Ovary (tissue), 9 donors: Measurements from ENCODE around the gene ZNF263. TPM values are rescaled to one million over a fixed set of nuclear protein-coding genes. Genes with fewer than 3 reads are reported as not detected.

Source experiments
- DNase-seq, 5 donors: peaks; one replicate each; pipeline ENCODE4 v3.0.0-alpha.2; 2019 to 2020
- H3K27ac ChIP-seq, 2 donors: fragments of 200-600 bp; one replicate each; pipeline versions ENCODE4 v1.5.1 to v1.8.0; 2019 to 2022
- H3K27me3 ChIP-seq: fragments of 200-600 bp; one replicate; pipeline ENCODE4 v1.8.0; 2022
- H3K36me3 ChIP-seq: fragments of 200-600 bp; sonication (generic); one replicate; pipeline ENCODE4 v1.5.1; 2019
- H3K4me1 ChIP-seq: one replicate; pipeline ENCODE4 v1.8.1; 2013; ENCODE audit warnings: mild to moderate bottlenecking, moderate library complexity; ENCODE audit not compliant: insufficient read depth
- H3K4me3 ChIP-seq: fragments of 200-600 bp; sonication (generic); one replicate; pipeline ENCODE4 v1.5.1; 2017
- H3K9me3 ChIP-seq, 2 donors: fragments of 200-600 bp in 1 of 2; sonication (generic) in 1 of 2; one replicate each; pipeline versions ENCODE4 v1.5.1 to v1.8.1; 2013 to 2019; ENCODE audit warnings: mild to moderate bottlenecking in 1 of 2, moderate library complexity in 1 of 2
- CTCF ChIP-seq, 3 donors: fragments of 450-650 bp in 2 of 3; fragments of 200-600 bp in 1 of 3; IDR thresholded peaks; one replicate each; pipeline versions ENCODE4 v1.5.1 to v1.8.0; 2016 to 2022; ENCODE audit warnings: antibody characterized with exemption in 3 of 3, mild to moderate bottlenecking in 1 of 3
- EP300 ChIP-seq: sonication (generic); formaldehyde crosslinking; IDR thresholded peaks from one replicate; pipeline ENCODE4 v1.6.1; 2017; ENCODE audit warnings: antibody characterized with exemption
- POLR2A ChIP-seq: fragments of 450-650 bp; IDR thresholded peaks from one replicate; pipeline ENCODE4 v1.6.1; 2017; ENCODE audit warnings: antibody characterized with exemption, mild to moderate bottlenecking, moderate library complexity
- WGBS, 3 donors: extraction: QIAGEN DNeasy Blood & Tissue Kit in 1 of 3; methylation state at CpG; one replicate each; pipeline versions ENCODE4 v1.1.5 to v1.1.7; 2013 to 2017; 5-methylcytosine and 5-hydroxymethylcytosine counted together
- intact Hi-C, 4 donors: fragments of 100-400 bp; cut with DNase I; formaldehyde crosslinking; loops; one replicate each; pipeline versions ENCODE4 v1.11.0 to v1.15.1; 2022 to 2023
- polyA plus RNA-seq, 2 donors: library from polyadenylated mRNA; stranded (reverse); fragments of 200-250 nt in 1 of 2; fragments of 350-450 nt in 1 of 2; fragmentation: Illumina TruSeq in 1 of 2; extraction: RNeasy Lipid Tissue Mini Kit (QIAGEN cat#74804) in 1 of 2; gene quantifications; one replicate each; pipeline ENCODE4 v1.2.3, GENCODE V29; 2013 to 2014
- total RNA-seq, 7 donors: library from RNA; depleted of rRNA in 2 of 7; stranded (reverse); fragments of >200 nt in 2 of 7; fragmentation: NEBNext Ultra II Directional in 3 of 7; extraction: Animal tissue kit (Norgen Biotek cat#: 25700) in 3 of 7; gene quantifications; one replicate each; pipeline versions ENCODE4 v1.1.0 to v1.2.4, GENCODE V29; 2016 to 2023
- donor health status: DM: no; HTN: no; CAD: no; lungs with moderate emphysema.
- donor health status: DM: no; HTN: no; CAD: no.
- donor health status: Bipolar disorder and iron deficiency.
- donor health status: DM: yes; HTN: yes; CAD: no.
- donor health status: DM: no; HTN: no; CAD: no.
- donor health status: DM: yes; HTN: yes; CAD: no.

ZNF263 gene
- total and polyA plus RNA-seq, 9 donors: 31.2 to 46.1 (median 33.2) TPM

GRCh38 chr16:3295209-3295608 is 11.9 kb downstream of the ZNF263 start:
- 22 to 28% (median 26%) methylated on average over 40 to 45 of the region's 45 CpGs for WGBS, 3 donors
- TF ChIP-seq POLR2A (no peak), EP300 (no peak), CTCF (IDR thresholded peaks at IDR 0.05) (no peak)
- Histone ChIP-seq H3K9me3 (peaks cover 0 to 30% of the 10 kb centered on the region in 2 donors), H3K27ac (no peak overlapping the region), H3K36me3 (no peaks in the 10 kb centered on the region), H3K4me1 (no peaks in the 10 kb centered on the region), H3K4me3 (no peak overlapping the region), H3K27me3 (no peaks in the 10 kb centered on the region)
- intact Hi-C loops: no loop called here
- no peak for DNase-seq

- peaks cover 0 to 25% of the 10 kb centered on the region in 2 donors for H3K9me3 ChIP-seq
- 58 to 75% (median 71%) methylated on average over 13 of the region's 13 CpGs for WGBS, 3 donors
- H3K4me1 ChIP-seq: no peaks in the 10 kb centered on the region
- no peak overlapping the region for H3K4me3 ChIP-seq
- TF ChIP-seq CTCF (IDR thresholded peaks at IDR 0.05): no peak
- TF ChIP-seq EP300: no peak
- TF ChIP-seq POLR2A: no peak
- no peaks in the 10 kb centered on the region for H3K27me3 ChIP-seq
- H3K36me3 ChIP-seq: no peaks in the 10 kb centered on the region
- intact Hi-C loops: no loop called here
- H3K27ac ChIP-seq: no peak overlapping the region
- no peak for DNase-seq
Observed at GRCh38 chr16:3295783-3296182, 12.5 kb downstream of the ZNF263 start.

GRCh38 chr16:3304370-3304769 is 21.1 kb downstream of the ZNF263 start:
- H3K9me3 ChIP-seq: peaks cover 0 to 45% of the 10 kb centered on the region in 2 donors
- WGBS, 3 donors: 67 to 77% (median 76%) methylated on average over 4 of the region's 4 CpGs
- TF ChIP-seq POLR2A (no peak), EP300 (no peak), CTCF (IDR thresholded peaks at IDR 0.05) (no peak)
- peak overlapping the region; percentile 80 for H3K4me3 ChIP-seq
- H3K4me1 ChIP-seq: peaks cover 5% of the 10 kb centered on the region
- H3K36me3 ChIP-seq: no peaks in the 10 kb centered on the region
- H3K27me3 ChIP-seq: no peaks in the 10 kb centered on the region
- no peak overlapping the region for H3K27ac ChIP-seq
- DNase-seq: no peak
- intact Hi-C loops: loop anchor here in 1 of 4 donors (10.0 kb wide), 1 partner anchor 70 kb away; the partner anchor contains the start of gene ZNF200

- H3K9me3 ChIP-seq: peaks cover 0 to 45% of the 10 kb centered on the region in 2 donors
- 1 to 2% (median 1%) methylated on average over 99 to 103 of the region's 103 CpGs for WGBS, 3 donors
- peak; percentile 82 to 90 (median 84) for DNase-seq
- no peaks in the 10 kb centered on the region for H3K36me3 ChIP-seq
- peak; percentile 93 for TF ChIP-seq POLR2A
- TF ChIP-seq CTCF (IDR thresholded peaks at IDR 0.05): peak in 1 of 3 donors; percentile 22
- TF ChIP-seq EP300: no peak
- intact Hi-C loops: loop anchor here in 1 of 4 donors (10.0 kb wide), 1 partner anchor 71 kb away; the partner anchor contains the start of gene ZNF200
- H3K4me3 ChIP-seq: peak within 1 kb of the TSS; percentile 80
- H3K27me3 ChIP-seq: no peaks in the 10 kb centered on the region
- peaks cover 5% of the 10 kb centered on the region for H3K4me1 ChIP-seq
- peak within 1 kb of the TSS; percentile 69 to 91 for H3K27ac ChIP-seq
Observed at GRCh38 chr16:3305109-3306068, 22.1 kb downstream of the ZNF263 start, which contains the start of the genes TIGD7 and ZNF75A. TIGD7 (minus strand) TSS chr16:3305430; CDS start chr16:3300614, 4,816 bp downstream. ZNF75A (plus strand) TSS chr16:3305497; CDS start chr16:3308429, 2,932 bp downstream.
